Astrocyte of the cerebellum (primary cell): ENCODE results near the gene THBS3.
"Not testable (repeated sequence)": the region's sequence is repeated elsewhere in the genome, so short reads cannot be mapped to it uniquely, and the experiment has no call there.

ENCODE experiments used
- DNase-seq: peaks from one replicate; pipeline ENCODE4 v3.0.0-alpha.2; 2011; ENCODE audit warnings: low read depth
- H3K4me3 ChIP-seq: 2 replicates; pipeline ENCODE4 v1.5.1; 2011; ENCODE audit warnings: mild to moderate bottlenecking, low read depth, low read length, moderate library complexity
- in situ Hi-C: cut with HindIII; loops from 2 replicates; pipeline ENCODE4 v1.10.0; 2017; ENCODE audit warnings: low sequenced_read_pairs
- TF ChIP-seq, protein P1 (sequence below): IDR thresholded peaks from 2 replicates; pipeline ENCODE4 v1.5.1; 2012; ENCODE audit warnings: low read length, low read depth, moderate library complexity, mild to moderate bottlenecking; ENCODE audit errors: missing control alignments

THBS3 gene

DNA sequence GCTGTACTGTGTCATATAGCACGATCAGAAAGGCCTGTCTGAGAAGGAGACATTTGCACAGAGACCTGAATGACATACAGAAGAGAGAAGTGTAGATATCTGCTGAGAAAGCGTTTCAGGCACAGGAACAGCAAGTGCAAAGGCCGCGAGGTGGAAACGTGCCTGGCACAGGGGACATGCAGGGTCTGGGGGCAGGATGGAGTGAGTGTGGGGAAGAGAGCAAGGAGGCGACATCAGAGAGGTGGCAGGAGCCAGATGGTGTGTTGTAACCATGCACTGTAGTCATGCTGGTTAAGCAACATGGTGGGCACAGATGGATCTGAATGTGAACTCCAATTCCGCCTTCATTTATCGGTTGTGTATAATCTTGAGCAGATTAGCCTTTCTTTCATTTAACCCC, 47.6 kb downstream of the THBS3 start:
- H3K4me3 ChIP-seq: no peak overlapping the region
- in situ Hi-C loops: loop anchor here (10.0 kb wide), 1 partner anchor 65 kb away; no protein-coding TSS in a partner anchor
- DNase-seq: no peak
- TF ChIP-seq, protein P1, sequence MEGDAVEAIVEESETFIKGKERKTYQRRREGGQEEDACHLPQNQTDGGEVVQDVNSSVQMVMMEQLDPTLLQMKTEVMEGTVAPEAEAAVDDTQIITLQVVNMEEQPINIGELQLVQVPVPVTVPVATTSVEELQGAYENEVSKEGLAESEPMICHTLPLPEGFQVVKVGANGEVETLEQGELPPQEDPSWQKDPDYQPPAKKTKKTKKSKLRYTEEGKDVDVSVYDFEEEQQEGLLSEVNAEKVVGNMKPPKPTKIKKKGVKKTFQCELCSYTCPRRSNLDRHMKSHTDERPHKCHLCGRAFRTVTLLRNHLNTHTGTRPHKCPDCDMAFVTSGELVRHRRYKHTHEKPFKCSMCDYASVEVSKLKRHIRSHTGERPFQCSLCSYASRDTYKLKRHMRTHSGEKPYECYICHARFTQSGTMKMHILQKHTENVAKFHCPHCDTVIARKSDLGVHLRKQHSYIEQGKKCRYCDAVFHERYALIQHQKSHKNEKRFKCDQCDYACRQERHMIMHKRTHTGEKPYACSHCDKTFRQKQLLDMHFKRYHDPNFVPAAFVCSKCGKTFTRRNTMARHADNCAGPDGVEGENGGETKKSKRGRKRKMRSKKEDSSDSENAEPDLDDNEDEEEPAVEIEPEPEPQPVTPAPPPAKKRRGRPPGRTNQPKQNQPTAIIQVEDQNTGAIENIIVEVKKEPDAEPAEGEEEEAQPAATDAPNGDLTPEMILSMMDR: no peak

DNA sequence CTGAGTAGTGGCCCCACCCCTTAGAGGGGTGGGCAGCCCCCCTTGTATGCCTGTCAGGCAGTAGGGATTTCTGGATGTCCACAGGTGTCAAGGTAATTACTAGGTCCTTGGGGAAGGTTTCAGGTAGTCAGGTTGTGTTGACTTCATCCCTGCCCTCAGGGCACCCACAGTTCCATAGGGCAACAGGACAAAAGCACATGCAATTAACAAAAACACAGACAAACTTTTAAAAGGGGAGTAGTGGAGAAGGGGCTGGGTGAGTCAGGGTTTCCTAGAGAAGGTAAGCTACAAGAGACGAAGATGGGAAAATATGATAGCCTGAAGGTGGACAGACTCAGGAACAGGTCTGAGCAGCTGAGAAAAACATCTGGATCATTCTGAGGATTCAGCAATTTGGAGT, 48.7 kb downstream of the THBS3 start:
- in situ Hi-C loops: no loop called here
- TF ChIP-seq, protein P1: no peak
- no peak for DNase-seq
- no peak overlapping the region for H3K4me3 ChIP-seq

DNA sequence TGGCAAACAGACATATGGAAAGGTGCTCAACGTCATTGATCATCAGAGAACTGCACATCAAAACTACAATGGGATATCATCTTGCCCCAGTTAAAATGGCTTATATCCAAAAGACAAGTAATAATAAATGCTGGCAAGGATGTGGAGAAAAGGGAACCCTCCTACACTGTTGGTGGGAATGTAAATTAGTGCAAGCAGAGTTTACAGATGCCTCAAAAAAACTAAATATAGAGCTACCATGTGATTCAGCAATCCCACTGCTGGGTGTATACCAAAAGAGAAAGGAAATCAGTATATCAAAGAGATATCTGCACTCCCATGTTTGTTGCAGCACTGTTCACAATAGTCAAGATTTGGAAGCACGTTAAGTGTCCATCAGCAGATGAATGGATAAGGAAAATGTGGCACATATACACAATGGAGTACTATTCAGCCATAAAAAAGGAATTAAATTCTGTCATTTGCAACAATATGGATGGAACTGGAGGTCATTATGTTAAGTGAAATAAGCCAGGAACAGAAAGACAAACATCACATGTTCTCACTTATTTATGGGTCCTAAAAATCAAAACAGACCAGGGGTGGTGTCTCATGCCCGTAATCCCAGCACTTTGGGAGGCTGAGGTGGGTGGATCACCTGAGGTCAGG, 51.6 kb downstream of the THBS3 start:
- H3K4me3 ChIP-seq, DNase-seq, in situ Hi-C loops: not testable (repeated sequence)
